ENCODE measurements around the gene SEMA3D. TPM values are rescaled to one million over a fixed set of nuclear protein-coding genes. Genes with fewer than 3 reads are reported as not detected.
A peak's percentile ranks its signal among the peaks of the same experiment; 100 is the strongest.

SEMA3D gene
- total RNA-seq, 4 donors from 2014 or later, result 4.8 to 12.7 (median 9.8) TPM

DNA sequence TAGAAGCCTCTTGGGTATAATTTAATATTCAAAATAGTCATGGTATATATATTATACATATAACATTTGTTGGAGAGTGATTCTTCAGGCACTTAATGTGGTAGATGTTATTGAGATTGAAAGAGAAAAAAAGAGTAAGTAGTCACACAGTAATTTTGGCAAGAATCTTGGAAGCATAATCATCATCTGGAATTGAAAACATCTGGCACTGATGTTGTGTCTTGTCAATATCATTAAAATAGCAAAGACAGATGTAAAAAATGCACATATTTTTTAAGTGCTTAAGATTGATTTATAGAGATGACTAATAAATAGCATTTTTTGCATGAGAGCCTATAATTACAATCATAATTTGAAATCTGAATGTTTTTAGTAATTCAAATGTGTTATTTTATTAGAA lies 9.5 kb downstream of the SEMA3D start:
- DNase-seq (ENCODE audit: low spot score in 2 of 2), result no peak
- H3K27ac ChIP-seq, result no peak overlapping the region
- H3K4me1 ChIP-seq, result peaks cover 0 to 4% (median 2%) of the 10 kb centered on the region in 4 donors
- no peaks in the 10 kb centered on the region for H3K36me3 ChIP-seq
- H3K27me3 ChIP-seq, result no peaks in the 10 kb centered on the region
- peaks cover 0 to 10% (median 0%) of the 10 kb centered on the region in 4 donors for H3K9me3 ChIP-seq
- no peak overlapping the region for H3K4me3 ChIP-seq
- TF ChIP-seq POLR2A (IDR thresholded peaks at IDR 0.05) (no peak), EP300 (IDR thresholded peaks at IDR 0.05) (no peak)
- TF ChIP-seq, protein P1, sequence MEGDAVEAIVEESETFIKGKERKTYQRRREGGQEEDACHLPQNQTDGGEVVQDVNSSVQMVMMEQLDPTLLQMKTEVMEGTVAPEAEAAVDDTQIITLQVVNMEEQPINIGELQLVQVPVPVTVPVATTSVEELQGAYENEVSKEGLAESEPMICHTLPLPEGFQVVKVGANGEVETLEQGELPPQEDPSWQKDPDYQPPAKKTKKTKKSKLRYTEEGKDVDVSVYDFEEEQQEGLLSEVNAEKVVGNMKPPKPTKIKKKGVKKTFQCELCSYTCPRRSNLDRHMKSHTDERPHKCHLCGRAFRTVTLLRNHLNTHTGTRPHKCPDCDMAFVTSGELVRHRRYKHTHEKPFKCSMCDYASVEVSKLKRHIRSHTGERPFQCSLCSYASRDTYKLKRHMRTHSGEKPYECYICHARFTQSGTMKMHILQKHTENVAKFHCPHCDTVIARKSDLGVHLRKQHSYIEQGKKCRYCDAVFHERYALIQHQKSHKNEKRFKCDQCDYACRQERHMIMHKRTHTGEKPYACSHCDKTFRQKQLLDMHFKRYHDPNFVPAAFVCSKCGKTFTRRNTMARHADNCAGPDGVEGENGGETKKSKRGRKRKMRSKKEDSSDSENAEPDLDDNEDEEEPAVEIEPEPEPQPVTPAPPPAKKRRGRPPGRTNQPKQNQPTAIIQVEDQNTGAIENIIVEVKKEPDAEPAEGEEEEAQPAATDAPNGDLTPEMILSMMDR (IDR thresholded peaks at IDR 0.05), result no peak

DNA sequence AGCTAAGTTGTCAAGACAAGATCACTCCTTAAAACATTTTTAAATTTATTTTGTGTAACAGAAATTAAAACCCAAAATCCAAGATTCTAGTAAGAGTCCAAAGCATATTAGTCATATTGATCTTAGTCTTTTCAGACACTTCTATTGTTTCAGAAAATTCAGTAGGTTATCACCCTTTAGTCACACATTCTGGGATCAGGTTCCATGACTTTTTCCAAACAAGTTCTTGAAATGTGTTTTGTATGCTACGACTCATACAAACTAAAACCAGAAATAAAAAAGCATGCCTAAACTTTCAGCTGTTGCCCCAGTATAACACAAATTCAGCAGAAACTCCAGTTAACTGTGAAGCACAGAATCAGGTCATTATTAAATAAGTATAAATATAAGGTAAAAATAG lies 10.7 kb downstream of the SEMA3D start:
- Histone ChIP-seq H3K36me3 (no peaks in the 10 kb centered on the region), H3K4me3 (no peak overlapping the region), H3K27ac (no peak overlapping the region), H3K9me3 (peaks cover 0 to 10% (median 0%) of the 10 kb centered on the region in 4 donors), H3K27me3 (no peaks in the 10 kb centered on the region), H3K4me1 (peaks cover 0 to 9% (median 3%) of the 10 kb centered on the region in 4 donors)
- 77 to 88% methylated on average over 1 of the region's 1 CpG for WGBS, 2 donors
- TF ChIP-seq EP300 (IDR thresholded peaks at IDR 0.05) (no peak), POLR2A (IDR thresholded peaks at IDR 0.05) (no peak)
- TF ChIP-seq, protein P1 (IDR thresholded peaks at IDR 0.05), result no peak
- no peak for DNase-seq (ENCODE audit: low spot score in 2 of 2)

DNA sequence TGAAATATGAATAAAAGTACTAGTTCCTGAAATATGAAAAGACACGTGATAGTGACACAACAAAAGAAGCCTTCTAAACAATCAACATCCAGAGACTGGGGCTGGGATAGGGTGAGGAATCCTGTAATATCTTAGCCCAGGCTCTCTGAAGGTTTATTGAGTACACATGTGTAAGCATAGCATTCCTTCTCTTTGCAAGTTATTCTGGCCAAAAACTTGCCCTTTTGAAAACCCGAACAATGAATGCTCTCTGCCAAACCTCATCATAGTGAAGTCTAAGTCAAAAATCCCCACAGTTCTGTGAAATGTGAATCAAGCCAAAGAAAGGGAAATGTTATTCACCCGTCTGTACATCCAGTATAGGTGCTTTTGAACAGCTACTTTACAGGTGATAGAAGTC lies 11.6 kb downstream of the SEMA3D start:
- DNase-seq (ENCODE audit: low spot score in 2 of 2), result no peak
- Histone ChIP-seq H3K27me3 (no peaks in the 10 kb centered on the region), H3K9me3 (peaks cover 0 to 10% (median 0%) of the 10 kb centered on the region in 4 donors), H3K4me1 (peaks cover 0 to 9% (median 3%) of the 10 kb centered on the region in 4 donors), H3K27ac (no peak overlapping the region), H3K36me3 (no peaks in the 10 kb centered on the region), H3K4me3 (no peak overlapping the region)
- TF ChIP-seq, protein P1 (IDR thresholded peaks at IDR 0.05), result no peak
- TF ChIP-seq POLR2A (IDR thresholded peaks at IDR 0.05), result no peak
- TF ChIP-seq EP300 (IDR thresholded peaks at IDR 0.05), result no peak
- WGBS, 2 donors, result 29 to 31% methylated on average over 3 of the region's 3 CpGs

DNA sequence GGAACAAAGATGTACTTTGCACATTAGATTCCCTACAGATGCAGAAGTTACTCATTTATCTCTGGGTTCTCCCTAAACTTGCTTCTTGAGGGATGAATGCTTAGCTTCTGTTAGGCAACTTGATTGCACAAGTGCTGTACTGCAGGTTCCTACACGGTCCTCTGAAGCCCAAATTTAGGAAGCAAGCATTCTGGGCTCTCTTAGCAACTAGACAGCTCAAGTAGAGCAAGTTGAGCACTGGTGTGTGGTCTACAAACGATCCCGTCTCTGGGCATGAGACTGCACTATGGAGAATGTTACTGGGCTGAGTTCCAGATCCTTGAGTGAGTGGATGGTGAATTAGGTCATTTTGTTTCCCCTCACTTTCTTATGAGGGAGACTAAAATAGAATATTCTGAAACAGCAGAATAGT lies 14.3 kb downstream of the SEMA3D start:
- 16 to 18% methylated on average over 3 of the region's 3 CpGs for WGBS, 2 donors
- Histone ChIP-seq H3K36me3 (no peaks in the 10 kb centered on the region), H3K27me3 (no peaks in the 10 kb centered on the region), H3K27ac (peak overlapping the region in 2 of 4 donors; percentile 2 to 21), H3K9me3 (no peaks in the 10 kb centered on the region), H3K4me3 (no peak overlapping the region), H3K4me1 (peaks cover 0 to 9% (median 3%) of the 10 kb centered on the region in 4 donors)
- TF ChIP-seq EP300 (IDR thresholded peaks at IDR 0.05) (peak in 1 of 2 donors; percentile 13), POLR2A (IDR thresholded peaks at IDR 0.05) (no peak)
- DNase-seq (ENCODE audit: low spot score in 2 of 2), result no peak

DNA sequence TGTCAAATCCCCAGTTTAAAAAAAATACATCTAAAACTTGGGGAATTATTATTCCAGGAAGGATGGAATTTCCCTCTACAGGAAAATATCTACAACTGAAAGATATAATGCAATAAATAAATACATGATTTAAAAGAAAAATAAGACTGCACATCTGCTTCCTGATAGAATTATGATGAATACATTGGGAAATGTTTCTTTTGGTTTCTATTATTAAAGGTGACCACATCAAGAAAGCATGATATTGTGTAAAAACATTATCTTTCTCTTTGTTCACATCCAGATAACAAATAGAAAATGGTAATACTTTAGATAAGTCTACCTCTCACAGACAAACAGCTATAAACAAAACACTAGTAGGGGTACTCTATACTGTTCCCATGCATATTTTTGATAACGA lies 19.2 kb downstream of the SEMA3D start:
- H3K27me3 ChIP-seq, result no peaks in the 10 kb centered on the region
- H3K4me3 ChIP-seq, result no peak overlapping the region
- H3K36me3 ChIP-seq, result no peaks in the 10 kb centered on the region
- TF ChIP-seq EP300 (IDR thresholded peaks at IDR 0.05), result no peak
- TF ChIP-seq POLR2A (IDR thresholded peaks at IDR 0.05), result no peak
- TF ChIP-seq, protein P1 (IDR thresholded peaks at IDR 0.05), result no peak
- no peak overlapping the region for H3K27ac ChIP-seq
- WGBS, 2 donors, result 94 to 95% methylated on average over 1 of the region's 1 CpG
- H3K4me1 ChIP-seq, result peaks cover 0 to 13% (median 3%) of the 10 kb centered on the region in 4 donors
- H3K9me3 ChIP-seq, result no peaks in the 10 kb centered on the region
- DNase-seq (ENCODE audit: low spot score in 2 of 2), result no peak

DNA sequence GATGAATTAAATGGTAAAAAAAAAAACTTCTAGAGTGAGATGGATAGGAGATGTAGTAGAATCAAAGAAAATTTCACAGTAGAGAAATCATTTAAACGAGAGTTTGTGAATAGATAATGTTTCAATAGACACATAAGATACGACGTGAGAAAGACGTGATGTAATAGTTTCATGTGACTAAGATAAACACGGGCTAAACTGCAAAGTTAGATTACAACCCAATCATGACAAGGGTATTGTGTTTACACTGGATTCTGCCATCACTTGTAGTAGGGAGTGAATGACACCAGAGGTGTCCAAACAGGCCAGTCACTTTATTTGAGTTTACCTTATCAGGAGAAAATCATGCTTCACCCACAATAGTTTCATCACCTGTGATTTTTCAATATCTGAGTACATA lies 21.6 kb downstream of the SEMA3D start:
- WGBS, 2 donors, result 84 to 95% methylated on average over 5 of the region's 5 CpGs
- TF ChIP-seq, protein P1 (IDR thresholded peaks at IDR 0.05), result no peak
- no peak for TF ChIP-seq EP300 (IDR thresholded peaks at IDR 0.05)
- TF ChIP-seq POLR2A (IDR thresholded peaks at IDR 0.05), result no peak

More for the DNA sequence above, 21.6 kb downstream of the SEMA3D start:
- H3K27me3 ChIP-seq, result no peaks in the 10 kb centered on the region
- no peaks in the 10 kb centered on the region for H3K9me3 ChIP-seq
- no peak overlapping the region for H3K4me3 ChIP-seq
- DNase-seq (ENCODE audit: low spot score in 2 of 2), result no peak
- H3K4me1 ChIP-seq, result peaks cover 0 to 11% (median 0%) of the 10 kb centered on the region in 4 donors
- no peak overlapping the region for H3K27ac ChIP-seq
- H3K36me3 ChIP-seq, result no peaks in the 10 kb centered on the region

Data from tibial nerve (tissue), 4 donors.